K562 (cell line): ENCODE results near the gene TCOF1. TPM values are rescaled to one million over a fixed set of nuclear protein-coding genes. Genes with fewer than 3 reads are reported as not detected.

Source experiments
- ATAC-seq: fragments of 200-7000 bp; cut with Tn5 transposase; 3 replicates; pipeline ENCODE4 v1.9.1; 2020; ENCODE audit warnings: moderate library complexity
- BruUV-seq: library from RNA; stranded (reverse); fragments of 400-500 nt; replicated peaks from 2 replicates; lab custom pipeline; 2021; lab: Mats Ljungman, UMichigan
- CTCF ChIA-PET: fragments of 300-600 bp; formaldehyde crosslinking; extraction: SDS; loops from one replicate; lab custom pipeline; 2021; ENCODE audit warnings: low intra/inter-chr PET ratio; lab: Yijun Ruan, JAX
- POLR2A ChIA-PET: fragments of 300-600, 350-650 bp; sonication (Branson Sonifier 250); formaldehyde crosslinking; extraction: SDS; loops from one replicate; lab custom pipeline; 2021; ENCODE audit warnings: antibody characterized with exemption, inconsistent platforms; lab: Yijun Ruan, JAX
- DNase-seq, 4 experiments: peaks; one replicate each; pipeline versions ENCODE4 v3.0.0 to v3.0.0-alpha.2; 2011 to 2018; ENCODE audit warnings: low spot score in 3 of 4, mixed read lengths in 3 of 4; ENCODE audit errors: extremely low read depth in 1 of 4
- FAIRE-seq: peaks from 2 replicates; lab custom pipeline; 2011; peaks lifted over from hg19 to GRCh38; lab: Jason Lieb, UNC
- H2AFZ ChIP-seq: 2 replicates; pipeline ENCODE4 v1.6.0; 2011; ENCODE audit warnings: low read depth, low read length, control low read depth, inconsistent platforms
- H3K27ac ChIP-seq: fragments of 200-600 bp; 3 replicates; pipeline ENCODE4 v1.8.0; 2011; ENCODE audit warnings: low read depth, mild to moderate bottlenecking, control low read depth, inconsistent platforms, low read length, moderate library complexity, mixed read lengths; ENCODE audit errors: extremely low read depth
- H3K27me3 ChIP-seq, 2 experiments: fragments of 300-600 bp in 1 of 2; 2 replicates in 1 of 2; 3 replicates in 1 of 2; pipeline versions ENCODE4 v1.6.0 to v1.8.0; 2011; ENCODE audit warnings: inconsistent platforms in 2 of 2, low read length in 2 of 2, mild to moderate bottlenecking in 1 of 2, mixed read lengths in 1 of 2, moderate library complexity in 1 of 2; ENCODE audit not compliant: control insufficient read depth in 2 of 2, insufficient read depth in 2 of 2
- H3K36me3 ChIP-seq: fragments of 300-600 bp; 3 replicates; pipeline ENCODE4 v1.8.0; 2011; ENCODE audit warnings: mild to moderate bottlenecking, low read length, inconsistent platforms; ENCODE audit not compliant: control insufficient read depth, insufficient read depth
- H3K4me1 ChIP-seq, 2 experiments: fragments of 200-600 bp in 1 of 2; replicated peaks in 1 of 2; 2 replicates in 1 of 2; 3 replicates in 1 of 2; pipeline versions ENCODE4 v1.5.1 to v1.8.0; 2011; ENCODE audit warnings: inconsistent platforms in 2 of 2, low read length in 2 of 2, mild to moderate bottlenecking in 1 of 2, mixed read lengths in 1 of 2, moderate library complexity in 1 of 2; ENCODE audit not compliant: control insufficient read depth in 2 of 2, insufficient read depth in 2 of 2
- H3K4me2 ChIP-seq: 2 replicates; pipeline ENCODE4 v1.6.1; 2011; ENCODE audit warnings: low read length, control low read depth, inconsistent platforms, mixed read lengths; ENCODE audit not compliant: insufficient read depth
- H3K4me3 ChIP-seq: fragments of 200-600 bp; sonication (generic), shearing (Covaris generic); 2 replicates; pipeline ENCODE4 v1.5.1; 2016; ENCODE audit warnings: control low read depth, inconsistent platforms
- H3K79me2 ChIP-seq: fragments of 200-600 bp; 3 replicates; pipeline ENCODE4 v1.8.0; 2011; ENCODE audit warnings: low read length, inconsistent platforms; ENCODE audit not compliant: control insufficient read depth, insufficient read depth
- H3K9ac ChIP-seq, 2 experiments: 2 replicates each; pipeline versions ENCODE4 v1.6.0 to v1.6.1; 2011; ENCODE audit warnings: low read depth in 2 of 2, low read length in 2 of 2, control low read depth in 1 of 2, inconsistent platforms in 1 of 2, mild to moderate bottlenecking in 1 of 2, mixed read lengths in 1 of 2; ENCODE audit not compliant: insufficient read depth in 1 of 2
- H3K9me1 ChIP-seq: one replicate; pipeline ENCODE4 v1.6.0; 2011; ENCODE audit warnings: inconsistent platforms, mild to moderate bottlenecking, low read length, moderate library complexity; ENCODE audit not compliant: control insufficient read depth, insufficient read depth
- H3K9me3 ChIP-seq: replicated peaks from 2 replicates; pipeline ENCODE4 v1.5.1; 2011; ENCODE audit warnings: low read depth, low read length, inconsistent platforms; ENCODE audit not compliant: control insufficient read depth, insufficient read depth
- H4K20me1 ChIP-seq: replicated peaks from 2 replicates; pipeline ENCODE4 v1.6.1; 2011; ENCODE audit warnings: low read length, inconsistent platforms, mixed read lengths; ENCODE audit not compliant: control insufficient read depth, insufficient read depth
- ERF ChIP-seq: fragments of 450-650 bp; formaldehyde crosslinking; IDR thresholded peaks from 2 replicates; pipeline ENCODE4 v1.4.0; 2020; ENCODE audit warnings: mild to moderate bottlenecking, mixed read lengths
- FUS ChIP-seq: fragments of 200-400 bp; formaldehyde crosslinking; optimal IDR thresholded peaks from 2 replicates; pipeline ENCODE3; 2017; ENCODE audit warnings: low read depth, low read length
- RBM22 ChIP-seq: fragments of 200-400 bp; formaldehyde crosslinking; IDR thresholded peaks from 2 replicates; pipeline ENCODE4 v1.6.1; 2018; ENCODE audit warnings: low read length, low read depth; ENCODE audit not compliant: poor library complexity, severe bottlenecking
- RFX5 ChIP-seq: IDR thresholded peaks from 2 replicates; pipeline ENCODE4 v1.6.1; 2011; ENCODE audit warnings: low read depth, mild to moderate bottlenecking, improper control_type of control experiment, low read length
- SMAD2 ChIP-seq: fragments of 150-350 bp; IDR thresholded peaks from 2 replicates; pipeline ENCODE4 v1.6.1; 2014; ENCODE audit warnings: low read depth, mild to moderate bottlenecking, low read length
- ZNF668 ChIP-seq: fragments of 250-450 bp; sonication (Bioruptor Pico); IDR thresholded peaks from 2 replicates; pipeline ENCODE4 v1.8.0; 2022; ENCODE audit warnings: mild to moderate bottlenecking, inconsistent platforms
- WGBS: fragments of 100-300 bp; shearing (Covaris generic); methylation state at CpG from one replicate; pipeline ENCODE4 v1.1.6; 2016; ENCODE audit warnings: low coverage, mixed read lengths; ENCODE audit not compliant: insufficient coverage; ENCODE audit errors: missing lambda C conversion rate; 5-methylcytosine and 5-hydroxymethylcytosine counted together
- in situ Hi-C: fragments of 300-500 bp; cut with MboI; formaldehyde crosslinking; loops from 4 replicates; pipeline ENCODE4 v1.15.0; 2018; ENCODE audit warnings: inconsistent platforms, mixed read lengths
- intact Hi-C: fragments of 100-400 bp; cut with micrococcal nuclease; formaldehyde crosslinking; loops from 2 replicates; pipeline ENCODE4 v1.14.2; 2022
- polyA plus RNA-seq, 8 experiments: library from polyadenylated mRNA; depleted of rRNA in 4 of 8; stranded (reverse) in 5 of 8; unstranded in 3 of 8; fragments of >200 nt; fragmentation: Nextera tagmentation in 2 of 8; fragmentation: Illumina TruSeq in 1 of 8; extraction: Ambion mirVana in 2 of 8; extraction: Trizol in 1 of 8; gene quantifications; 2 replicates each; pipeline versions ENCODE4 v1.2.1 to v1.2.3, GENCODE V29; 2011 to 2014; ENCODE audit warnings: inconsistent platforms in 1 of 8, missing spikeins in 1 of 8
- total RNA-seq, 7 experiments: library from RNA; depleted of rRNA in 6 of 7; stranded (reverse); fragments of >200 nt in 6 of 7; fragmentation: Illumina TruSeq in 2 of 7; extraction: Trizol in 2 of 7; gene quantifications; 2 replicates each; pipeline versions ENCODE4 v1.2.1 to v1.2.3, GENCODE V29; 2011 to 2021; ENCODE audit warnings: low replicate concordance in 1 of 7
- TF ChIP-seq, protein P1 (sequence below): fragments of 450-650 bp; conservative IDR thresholded peaks from 2 replicates; pipeline ENCODE4 v1.6.1; 2016; ENCODE audit warnings: missing genetic modification characterization, low read depth, mild to moderate bottlenecking, missing compliant biosample characterization, moderate library complexity
- TF ChIP-seq, protein P2 (sequence below): sonication (generic); formaldehyde crosslinking; IDR thresholded peaks from 2 replicates; pipeline ENCODE4 v1.9.0; 2022; ENCODE audit warnings: mild to moderate bottlenecking, missing genetic modification reagents
- TF ChIP-seq, protein P3 (sequence below): fragments of 200-800 bp; sonication (Bioruptor generic); IDR thresholded peaks from 2 replicates; pipeline ENCODE4 v1.6.1; 2017; ENCODE audit warnings: missing genetic modification characterization, missing compliant biosample characterization

Gene TCOF1
- total and polyA plus RNA-seq, 9 of the 15 experiments (the other 6 are each of a cell fraction or from before 2014, with no cell fraction given) = 9.8 to 134 (median 61.7) TPM

DNA sequence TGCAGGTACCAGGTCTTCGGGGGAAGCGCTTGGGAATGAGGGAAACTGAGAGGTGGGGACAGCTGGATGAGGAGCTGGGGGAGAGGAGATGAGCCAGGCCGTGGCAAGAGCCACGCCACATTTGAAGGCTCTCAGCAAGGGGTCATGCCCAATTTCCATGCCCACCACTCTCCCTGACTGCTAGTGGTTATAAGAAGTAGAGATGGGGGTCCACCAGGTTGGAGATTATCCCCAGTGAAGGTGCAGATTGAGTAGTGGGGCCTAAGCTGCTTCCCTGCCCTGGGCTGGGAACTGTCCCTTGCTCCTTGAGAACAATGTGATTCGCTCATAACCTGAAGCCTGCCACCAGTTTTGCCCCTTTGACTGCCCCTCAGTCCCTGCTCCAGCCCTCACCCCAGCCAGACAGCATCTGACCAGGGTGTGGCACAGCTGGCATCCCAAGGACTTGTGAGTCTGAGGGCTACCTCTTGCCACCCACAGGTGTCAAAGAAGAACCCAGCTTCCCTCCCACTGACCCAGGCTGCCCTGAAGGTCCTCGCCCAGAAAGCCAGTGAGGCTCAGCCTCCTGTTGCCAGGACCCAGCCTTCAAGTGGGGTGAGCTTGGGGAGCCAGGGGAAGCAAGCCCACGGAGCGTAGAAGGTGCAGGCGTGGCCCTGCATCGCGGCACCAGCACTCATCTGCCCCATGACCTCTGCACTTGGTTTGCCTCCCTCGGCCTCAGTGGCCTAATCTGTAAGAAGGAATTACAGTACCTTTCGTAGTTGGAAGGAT, 33.8 kb downstream of the TCOF1 start:
- no peak overlapping the region for H3K4me2 ChIP-seq
- 0 out of 2 replicates have a peak, but pooled peaks cover 4% of the 10 kb centered on the region for H4K20me1 ChIP-seq
- DNase-seq (no peak), ATAC-seq (no peak), FAIRE-seq (no peak)
- CTCF ChIA-PET = no interaction called here
- in situ Hi-C loops = no loop called here
- WGBS = 94% methylated on average over 12 of the region's 13 CpGs
- TF ChIP-seq ZNF668 (no peak), RBM22 (no peak), RFX5 (no peak), ERF (no peak), SMAD2 (no peak), FUS (no peak)
- TF ChIP-seq, protein P1, sequence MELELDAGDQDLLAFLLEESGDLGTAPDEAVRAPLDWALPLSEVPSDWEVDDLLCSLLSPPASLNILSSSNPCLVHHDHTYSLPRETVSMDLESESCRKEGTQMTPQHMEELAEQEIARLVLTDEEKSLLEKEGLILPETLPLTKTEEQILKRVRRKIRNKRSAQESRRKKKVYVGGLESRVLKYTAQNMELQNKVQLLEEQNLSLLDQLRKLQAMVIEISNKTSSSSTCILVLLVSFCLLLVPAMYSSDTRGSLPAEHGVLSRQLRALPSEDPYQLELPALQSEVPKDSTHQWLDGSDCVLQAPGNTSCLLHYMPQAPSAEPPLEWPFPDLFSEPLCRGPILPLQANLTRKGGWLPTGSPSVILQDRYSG (tag) = no peak
- TF ChIP-seq, protein P2, sequence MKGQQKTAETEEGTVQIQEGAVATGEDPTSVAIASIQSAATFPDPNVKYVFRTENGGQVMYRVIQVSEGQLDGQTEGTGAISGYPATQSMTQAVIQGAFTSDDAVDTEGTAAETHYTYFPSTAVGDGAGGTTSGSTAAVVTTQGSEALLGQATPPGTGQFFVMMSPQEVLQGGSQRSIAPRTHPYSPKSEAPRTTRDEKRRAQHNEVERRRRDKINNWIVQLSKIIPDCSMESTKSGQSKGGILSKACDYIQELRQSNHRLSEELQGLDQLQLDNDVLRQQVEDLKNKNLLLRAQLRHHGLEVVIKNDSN = no peak
- TF ChIP-seq, protein P3, sequence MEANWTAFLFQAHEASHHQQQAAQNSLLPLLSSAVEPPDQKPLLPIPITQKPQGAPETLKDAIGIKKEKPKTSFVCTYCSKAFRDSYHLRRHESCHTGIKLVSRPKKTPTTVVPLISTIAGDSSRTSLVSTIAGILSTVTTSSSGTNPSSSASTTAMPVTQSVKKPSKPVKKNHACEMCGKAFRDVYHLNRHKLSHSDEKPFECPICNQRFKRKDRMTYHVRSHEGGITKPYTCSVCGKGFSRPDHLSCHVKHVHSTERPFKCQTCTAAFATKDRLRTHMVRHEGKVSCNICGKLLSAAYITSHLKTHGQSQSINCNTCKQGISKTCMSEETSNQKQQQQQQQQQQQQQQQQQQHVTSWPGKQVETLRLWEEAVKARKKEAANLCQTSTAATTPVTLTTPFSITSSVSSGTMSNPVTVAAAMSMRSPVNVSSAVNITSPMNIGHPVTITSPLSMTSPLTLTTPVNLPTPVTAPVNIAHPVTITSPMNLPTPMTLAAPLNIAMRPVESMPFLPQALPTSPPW (CRISPR knock-in tag) = no peak
- no peaks in the 10 kb centered on the region for H3K27me3 ChIP-seq
- no peak overlapping the region for H3K4me3 ChIP-seq
- no peak overlapping the region for H3K9ac ChIP-seq
- H3K9me1 ChIP-seq = no peaks in the 10 kb centered on the region
- intact Hi-C loops = no loop called here
- POLR2A ChIA-PET = interaction anchor here (0.6 to 1.9 kb wide), 4 partner anchors 8 to 55 kb away, joined by 3 to 6 read pairs (median 4); no protein-coding TSS in a partner anchor
- BruUV-seq = no TSS peak
- H3K4me1 ChIP-seq = 0 out of 5 replicates have a peak, but pooled peaks cover 0 to 3% of the 10 kb centered on the region in 2 experiments
- H3K36me3 ChIP-seq = peaks cover 99% of the 10 kb centered on the region
- H3K27ac ChIP-seq = no peak overlapping the region
- H2AFZ ChIP-seq = no peak overlapping the region
- no peaks in the 10 kb centered on the region for H3K9me3 ChIP-seq
- H3K79me2 ChIP-seq = no peaks in the 10 kb centered on the region
